ENCODE measurements around the gene CA10. TPM values are rescaled to one million over a fixed set of nuclear protein-coding genes. Genes with fewer than 3 reads are reported as not detected.

The CA10 gene
- total RNA-seq (2014; rRNA removed; shearing (Covaris generic)) = not detected in 2 replicates

DNA sequence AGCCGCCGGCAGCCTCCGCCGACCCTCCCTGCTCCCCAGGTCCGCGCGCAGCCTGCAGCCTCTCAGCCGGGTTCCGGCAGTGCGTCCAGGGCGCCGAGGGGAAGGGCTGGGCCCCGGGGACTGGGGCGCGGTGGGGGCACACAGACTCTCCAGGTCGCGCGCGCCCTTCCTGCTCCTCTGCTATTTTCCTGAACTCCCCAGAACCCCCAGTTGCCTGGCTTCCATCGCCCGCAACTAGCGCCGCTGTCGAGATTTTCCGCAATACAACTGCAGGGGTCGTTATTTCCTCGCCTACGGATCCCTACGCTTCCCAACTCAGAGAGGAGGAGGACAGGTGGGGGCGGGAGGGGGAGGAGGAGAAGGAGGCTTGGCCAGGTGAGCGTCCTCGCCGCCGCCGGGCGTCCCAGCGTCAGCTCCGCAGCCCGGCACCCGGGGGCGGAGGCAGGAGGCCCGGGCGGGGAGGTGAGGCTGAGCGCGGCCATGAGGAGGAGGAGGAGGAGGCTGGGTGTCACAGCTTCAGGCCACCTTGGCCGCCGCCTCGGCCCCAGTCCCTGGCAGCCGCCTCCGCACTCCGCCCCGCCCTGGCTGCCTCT is at the start of gene CA10:
Gene CA10, minus strand, starts transcription at position 265 of the 593 bp plus-strand sequence.
- DNase-seq (ENCODE audit: low spot score) = peak; percentile 91
- in situ Hi-C loops (cut with HindIII; ENCODE audit: low sequenced_read_pairs) = no loop called here

DNA sequence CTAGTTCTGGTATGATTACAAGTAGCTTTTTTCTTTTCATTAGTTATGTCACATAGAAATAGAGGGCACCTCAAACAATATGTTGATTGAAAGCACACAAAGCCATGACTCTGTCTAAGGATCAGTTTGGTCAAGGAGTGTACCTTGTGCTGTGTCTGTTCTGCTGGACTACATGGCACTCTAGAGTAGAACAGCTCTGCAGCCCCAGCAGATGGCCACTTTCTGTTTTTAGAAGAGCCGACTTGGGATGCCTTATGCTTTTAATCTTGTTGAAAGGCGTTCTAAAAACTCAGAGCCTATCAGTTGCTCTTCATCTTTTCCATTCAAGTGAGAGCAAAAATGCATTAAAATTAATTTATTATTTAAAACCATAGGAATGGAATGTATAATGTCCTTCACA is 49.3 kb upstream of the CA10 start:
- DNase-seq (ENCODE audit: low spot score) = peak; percentile 94
- in situ Hi-C loops (cut with HindIII; ENCODE audit: low sequenced_read_pairs) = no loop called here

- in situ Hi-C loops (cut with HindIII; ENCODE audit: low sequenced_read_pairs) = no loop called here
- DNase-seq (ENCODE audit: low spot score) = no peak
Measured at GRCh38 chr17:52202520-52203080, 44.1 kb upstream of the CA10 start.

GRCh38 chr17:52201767-52202519 is 43.4 kb upstream of the CA10 start:
- in situ Hi-C loops (cut with HindIII; ENCODE audit: low sequenced_read_pairs) = no loop called here
- peak; percentile 55 for DNase-seq (ENCODE audit: low spot score)

DNA sequence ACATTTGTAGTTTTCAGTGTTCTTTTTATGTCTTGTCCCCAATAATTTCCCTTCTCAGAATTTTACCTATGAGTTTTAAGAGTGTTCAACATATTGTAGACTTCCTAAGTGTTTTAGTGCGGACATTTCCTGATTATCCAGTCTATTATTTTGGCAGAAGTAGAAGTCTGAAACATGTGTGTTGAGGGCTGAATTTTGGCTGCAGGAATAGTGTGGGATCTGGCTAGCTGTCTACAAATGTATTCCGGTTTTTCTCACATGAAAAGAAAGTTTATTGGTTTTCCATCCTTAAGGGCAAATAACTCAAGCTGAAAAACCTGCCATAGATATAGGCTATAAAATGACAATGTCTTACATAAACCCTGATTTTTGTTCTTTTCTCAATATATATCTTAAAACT is 33.0 kb upstream of the CA10 start:
- no peak for DNase-seq (ENCODE audit: low spot score)
- in situ Hi-C loops (cut with HindIII; ENCODE audit: low sequenced_read_pairs) = no loop called here

DNA sequence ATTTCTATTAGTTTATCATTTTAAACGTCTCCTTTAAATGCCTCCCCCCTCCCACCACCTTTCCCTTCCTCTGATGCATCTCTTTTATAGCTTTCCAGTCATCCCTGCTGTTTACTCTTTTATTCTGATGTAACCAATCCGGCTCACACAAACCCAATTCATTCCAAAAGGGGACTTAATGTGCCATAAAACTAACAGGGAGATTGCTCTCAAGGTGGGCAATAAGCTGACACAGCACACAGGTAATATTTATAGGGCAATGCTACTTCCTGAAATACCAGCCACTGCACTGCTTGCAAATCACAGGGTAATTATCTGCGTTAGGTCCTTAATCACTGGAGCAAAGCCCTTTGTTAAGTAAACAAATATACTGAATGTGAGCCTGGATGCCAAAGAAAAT is 23.3 kb upstream of the CA10 start:
- in situ Hi-C loops (cut with HindIII; ENCODE audit: low sequenced_read_pairs) = no loop called here

GRCh38 chr17:52178012-52178411 is 19.5 kb upstream of the CA10 start:
- no peak for DNase-seq (ENCODE audit: low spot score)
- in situ Hi-C loops (cut with HindIII; ENCODE audit: low sequenced_read_pairs) = no loop called here

More for the DNA sequence above, 23.3 kb upstream of the CA10 start:
- no peak for DNase-seq (ENCODE audit: low spot score)

- DNase-seq (ENCODE audit: low spot score) = peak; percentile 79
- in situ Hi-C loops (cut with HindIII; ENCODE audit: low sequenced_read_pairs) = no loop called here
Measured at GRCh38 chr17:52170963-52171572, 12.6 kb upstream of the CA10 start.

GRCh38 chr17:52160136-52160567 is 1.6 kb upstream of the CA10 start:
- DNase-seq (ENCODE audit: low spot score) = peak; percentile 73
- in situ Hi-C loops (cut with HindIII; ENCODE audit: low sequenced_read_pairs) = no loop called here

- in situ Hi-C loops (cut with HindIII; ENCODE audit: low sequenced_read_pairs) = no loop called here
- peak; percentile 78 for DNase-seq (ENCODE audit: low spot score)
Measured at GRCh38 chr17:52159246-52160135, 977 bp upstream of the CA10 start.

- peak; percentile 45 for DNase-seq (ENCODE audit: low spot score)
- in situ Hi-C loops (cut with HindIII; ENCODE audit: low sequenced_read_pairs) = no loop called here
Measured at GRCh38 chr17:52157603-52158449, 688 bp downstream of the CA10 start.

GRCh38 chr17:52156576-52157570 is 1.6 kb downstream of the CA10 start:
- DNase-seq (ENCODE audit: low spot score) = peak; percentile 82
- in situ Hi-C loops (cut with HindIII; ENCODE audit: low sequenced_read_pairs) = no loop called here

DNA sequence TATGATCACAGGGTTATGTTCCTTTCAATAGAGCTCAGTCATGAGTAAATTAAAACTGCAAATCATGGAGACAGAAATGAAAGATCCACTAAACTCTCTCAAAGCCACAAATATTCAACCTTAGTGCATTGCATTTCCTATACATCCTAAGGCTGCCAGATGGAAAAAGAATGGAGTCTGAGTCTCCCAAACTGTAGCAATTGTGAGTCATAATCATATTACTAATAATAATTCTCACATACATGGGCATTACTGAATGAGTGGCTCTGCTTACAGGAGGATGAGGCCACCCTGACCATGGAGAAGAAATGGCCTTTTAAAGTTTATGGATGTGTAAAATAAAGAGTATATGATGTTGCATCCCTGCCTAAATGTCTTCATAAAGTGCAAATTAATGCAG is 3.2 kb downstream of the CA10 start:
- in situ Hi-C loops (cut with HindIII; ENCODE audit: low sequenced_read_pairs) = no loop called here

DNA sequence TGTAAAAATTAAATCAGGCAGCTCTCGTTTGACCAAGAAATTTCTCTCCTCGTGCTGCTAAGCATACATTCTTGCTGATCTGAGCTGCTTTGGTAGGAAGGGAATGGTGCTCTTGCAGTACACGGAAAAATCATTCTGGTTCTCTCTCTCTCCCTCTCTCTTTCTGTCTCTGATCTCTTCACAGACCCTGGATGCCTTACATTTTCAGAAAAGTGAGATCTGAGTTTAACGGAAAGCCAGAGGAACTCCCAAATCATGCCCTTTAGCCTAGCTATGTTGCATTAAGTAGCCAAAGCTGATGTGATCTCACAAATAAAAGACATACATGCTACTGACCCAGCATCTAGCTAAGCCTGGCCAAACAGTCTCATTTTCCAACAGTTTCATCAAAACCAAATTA is 4.0 kb downstream of the CA10 start:
- DNase-seq (ENCODE audit: low spot score) = peak; percentile 74
- in situ Hi-C loops (cut with HindIII; ENCODE audit: low sequenced_read_pairs) = no loop called here

More for the DNA sequence above, 3.2 kb downstream of the CA10 start:
- no peak for DNase-seq (ENCODE audit: low spot score)

DNA sequence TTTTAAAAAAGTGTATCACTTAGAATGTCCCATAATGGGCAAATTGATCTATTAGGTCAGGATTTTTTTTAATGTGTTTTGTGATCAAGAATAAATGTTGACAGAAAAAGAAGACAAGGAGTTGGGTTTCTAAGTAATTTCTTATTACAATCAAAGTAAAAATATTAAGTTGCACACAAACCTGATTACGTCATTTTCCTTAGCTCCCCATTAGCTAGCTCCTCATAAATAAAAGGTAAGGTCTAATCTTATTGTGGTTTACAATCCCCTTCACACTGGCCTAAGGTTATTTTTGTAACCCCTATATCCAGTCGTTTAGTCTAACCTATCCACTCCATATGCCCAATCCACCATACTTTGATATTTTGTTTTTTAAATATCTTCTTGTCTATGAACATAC is 7.6 kb downstream of the CA10 start:
- DNase-seq (ENCODE audit: low spot score) = peak; percentile 13
- in situ Hi-C loops (cut with HindIII; ENCODE audit: low sequenced_read_pairs) = no loop called here

DNA sequence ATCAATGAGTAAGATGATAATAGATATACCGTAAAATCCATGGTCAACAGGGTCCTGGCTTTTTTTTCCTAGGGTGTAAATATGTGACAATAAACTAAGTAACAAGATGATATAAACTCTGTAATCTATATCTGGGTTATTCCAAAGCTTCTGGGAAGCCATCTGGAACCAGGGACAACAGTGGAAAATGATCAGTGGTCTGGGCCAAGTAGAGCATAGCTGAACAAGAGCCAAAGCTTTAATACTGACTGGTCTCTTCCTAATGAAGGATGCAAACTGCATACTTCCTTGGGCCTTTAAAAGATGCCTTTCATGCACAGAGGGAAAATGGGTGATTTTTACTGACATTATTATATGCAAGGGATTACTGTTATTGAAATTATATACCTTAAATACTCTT is 8.9 kb downstream of the CA10 start:
- in situ Hi-C loops (cut with HindIII; ENCODE audit: low sequenced_read_pairs) = no loop called here
- DNase-seq (ENCODE audit: low spot score) = peak; percentile 87

DNA sequence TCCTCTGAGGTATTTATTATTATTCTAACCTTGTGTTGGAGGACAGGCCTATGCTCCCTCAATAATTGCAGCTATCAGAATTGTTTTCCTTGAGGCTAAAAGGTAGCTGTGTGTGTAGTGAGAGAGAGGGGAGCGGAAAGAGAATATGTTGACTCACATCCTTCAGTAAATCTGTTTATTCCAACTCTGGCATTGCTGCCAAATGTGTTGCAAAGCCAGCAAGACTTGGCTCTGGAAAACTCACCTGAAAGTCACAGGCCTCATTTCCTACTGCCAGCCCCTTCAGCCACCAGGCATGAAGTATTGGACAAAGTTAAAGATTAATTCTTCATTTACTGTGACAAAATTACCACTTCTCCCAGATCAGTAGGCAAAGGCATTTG is 9.6 kb downstream of the CA10 start:
- in situ Hi-C loops (cut with HindIII; ENCODE audit: low sequenced_read_pairs) = no loop called here

More for the DNA sequence above, 9.6 kb downstream of the CA10 start:
- peak; percentile 97 for DNase-seq (ENCODE audit: low spot score)

All from G401 (cell line).